HepG2 (cell line): Measurements from ENCODE around the gene ESPNL. TPM values are rescaled to one million over a fixed set of nuclear protein-coding genes. Genes with fewer than 3 reads are reported as not detected.
A peak's percentile ranks its signal among the peaks of the same experiment; 100 is the strongest.

Experiments used
- ATAC-seq: fragments of 200-7000 bp; cut with Tn5 transposase; 3 replicates; pipeline ENCODE4 v1.9.1; 2020; ENCODE audit warnings: mild to moderate bottlenecking, moderate library complexity
- BruUV-seq: library from RNA; stranded (reverse); fragments of 400-500 nt; replicated peaks from 2 replicates; lab custom pipeline; 2021; lab: Mats Ljungman, UMichigan
- CTCF ChIA-PET: fragments of 300-600 bp; formaldehyde crosslinking; extraction: SDS; loops from one replicate; lab custom pipeline; 2021; ENCODE audit warnings: low total read pairs, inconsistent platforms, low intra/inter-chr PET ratio; lab: Yijun Ruan, JAX
- POLR2A ChIA-PET: fragments of 350-600 bp; sonication (Branson Sonifier 250); formaldehyde crosslinking; loops from one replicate; lab custom pipeline; 2020; ENCODE audit warnings: antibody characterized with exemption, inconsistent platforms; lab: Yijun Ruan, JAX
- DNase-seq: peaks from one replicate; pipeline ENCODE4 v3.0.0-alpha.2; 2015; ENCODE audit warnings: low spot score
- FAIRE-seq: peaks from 3 replicates; lab custom pipeline; 2011; peaks lifted over from hg19 to GRCh38; lab: Jason Lieb, UNC
- H2AFZ ChIP-seq: one replicate; pipeline ENCODE4 v1.6.1; 2011; ENCODE audit warnings: low read length, inconsistent platforms
- H3K27ac ChIP-seq: fragments of 300-600 bp; 3 replicates; pipeline ENCODE4 v1.8.0; 2011; ENCODE audit warnings: mixed run types, mild to moderate bottlenecking, mixed read lengths, low read length, inconsistent platforms; ENCODE audit not compliant: insufficient read depth; ENCODE audit errors: extremely low read length
- H3K27me3 ChIP-seq, 2 experiments: fragments of 200-600 bp in 1 of 2; 2 replicates in 1 of 2; 3 replicates in 1 of 2; pipeline versions ENCODE4 v1.6.0 to v1.8.0; 2011; ENCODE audit warnings: low read length in 2 of 2, mild to moderate bottlenecking in 2 of 2, moderate library complexity in 2 of 2, inconsistent platforms in 1 of 2; ENCODE audit not compliant: insufficient read depth in 2 of 2, control insufficient read depth in 1 of 2
- H3K36me3 ChIP-seq, 2 experiments: fragments of 200-600 bp in 1 of 2; replicated peaks in 1 of 2; 2 replicates in 1 of 2; 3 replicates in 1 of 2; pipeline versions ENCODE4 v1.5.1 to v1.8.0; 2011; ENCODE audit warnings: low read length in 2 of 2, inconsistent platforms in 1 of 2; ENCODE audit not compliant: insufficient read depth in 2 of 2, control insufficient read depth in 1 of 2
- H3K4me1 ChIP-seq: 2 replicates; pipeline ENCODE4 v1.5.1; 2012; ENCODE audit warnings: low read length, inconsistent platforms; ENCODE audit not compliant: insufficient read depth
- H3K4me2 ChIP-seq: 2 replicates; pipeline ENCODE4 v1.6.0; 2011; ENCODE audit warnings: low read depth, low read length, inconsistent platforms
- H3K4me3 ChIP-seq, 3 experiments: fragments of 200-600 bp in 1 of 3; sonication (generic), shearing (Covaris generic) in 1 of 3; replicated peaks in 1 of 3; 2 replicates each; pipeline ENCODE4 v1.5.1; 2011 to 2016; ENCODE audit warnings: low read length in 3 of 3, inconsistent platforms in 2 of 3, low read depth in 2 of 3, mild to moderate bottlenecking in 2 of 3, control low read depth in 1 of 3, mixed read lengths in 1 of 3; ENCODE audit not compliant: insufficient read depth in 1 of 3
- H3K79me2 ChIP-seq: one replicate; pipeline ENCODE4 v1.6.1; 2011; ENCODE audit warnings: low read length, inconsistent platforms; ENCODE audit not compliant: insufficient read depth
- H3K9ac ChIP-seq: 2 replicates; pipeline ENCODE4 v1.6.0; 2011; ENCODE audit warnings: mild to moderate bottlenecking, low read depth, low read length, inconsistent platforms; ENCODE audit not compliant: insufficient read depth
- H3K9me3 ChIP-seq: 2 replicates; pipeline ENCODE4 v1.5.1; 2012; ENCODE audit warnings: mild to moderate bottlenecking, low read length
- H4K20me1 ChIP-seq: 2 replicates; pipeline ENCODE4 v1.6.0; 2011; ENCODE audit warnings: inconsistent platforms, mild to moderate bottlenecking, low read length, moderate library complexity; ENCODE audit not compliant: insufficient read depth
- ATF7-NPFF ChIP-seq: sonication (generic); formaldehyde crosslinking; IDR thresholded peaks from 2 replicates; pipeline ENCODE4 v1.8.1; 2023; ENCODE audit warnings: mild to moderate bottlenecking, low read depth, missing genetic modification reagents, moderate library complexity
- CBFB ChIP-seq: sonication (generic); formaldehyde crosslinking; IDR thresholded peaks from 2 replicates; pipeline ENCODE4 v1.4.0; 2020; ENCODE audit warnings: missing genetic modification reagents
- FOSL1 ChIP-seq: sonication (generic); formaldehyde crosslinking; IDR thresholded peaks from 2 replicates; pipeline ENCODE4 v1.9.0; 2021; ENCODE audit warnings: missing genetic modification reagents, borderline replicate concordance
- HNF1B ChIP-seq: sonication (generic); formaldehyde crosslinking; IDR thresholded peaks from 2 replicates; pipeline ENCODE4 v1.5.1; 2020; ENCODE audit warnings: mild to moderate bottlenecking, moderate library complexity, missing genetic modification reagents
- MAF1 ChIP-seq: sonication (generic); formaldehyde crosslinking; IDR thresholded peaks from 2 replicates; pipeline ENCODE4 v1.5.0; 2020; ENCODE audit warnings: missing genetic modification reagents, borderline replicate concordance
- MAZ ChIP-seq, 2 experiments: sonication (generic) in 1 of 2; formaldehyde crosslinking in 1 of 2; IDR thresholded peaks; 2 replicates each; pipeline versions ENCODE4 v1.5.0 to v1.6.1; 2012 to 2020; ENCODE audit warnings: low read depth in 2 of 2, mild to moderate bottlenecking in 2 of 2, borderline replicate concordance in 1 of 2, improper control_type of control experiment in 1 of 2, low read length in 1 of 2, missing genetic modification reagents in 1 of 2, moderate library complexity in 1 of 2
- TBX2 ChIP-seq: sonication (generic); formaldehyde crosslinking; IDR thresholded peaks from 2 replicates; pipeline ENCODE4 v1.5.0; 2020; ENCODE audit warnings: missing genetic modification reagents, mild to moderate bottlenecking, borderline replicate concordance
- UBTF ChIP-seq: sonication (generic); formaldehyde crosslinking; IDR thresholded peaks from 2 replicates; pipeline ENCODE4 v1.4.0; 2020; ENCODE audit warnings: mild to moderate bottlenecking, missing genetic modification reagents
- ZFX ChIP-seq: sonication (generic); formaldehyde crosslinking; IDR thresholded peaks from 2 replicates; pipeline ENCODE4 v1.4.0; 2020; ENCODE audit warnings: mild to moderate bottlenecking, low read depth, missing genetic modification reagents, moderate library complexity
- ZNF225 ChIP-seq: sonication (generic); formaldehyde crosslinking; IDR thresholded peaks from 2 replicates; pipeline ENCODE4 v1.4.0; 2020; ENCODE audit warnings: mild to moderate bottlenecking, missing genetic modification reagents
- ZNF274 ChIP-seq: sonication (generic); formaldehyde crosslinking; IDR thresholded peaks from 2 replicates; pipeline ENCODE4 v1.5.1; 2020; ENCODE audit warnings: mild to moderate bottlenecking, missing genetic modification reagents
- ZNF383 ChIP-seq: sonication (generic); formaldehyde crosslinking; IDR thresholded peaks from 2 replicates; pipeline ENCODE4 v1.4.0; 2020; ENCODE audit warnings: missing genetic modification reagents, mild to moderate bottlenecking, borderline replicate concordance
- ZNF546 ChIP-seq: sonication (generic); formaldehyde crosslinking; conservative IDR thresholded peaks from 2 replicates; pipeline ENCODE4 v1.8.1; 2023; ENCODE audit warnings: mild to moderate bottlenecking, missing genetic modification reagents
- ZNF607 ChIP-seq: sonication (generic); formaldehyde crosslinking; IDR thresholded peaks from 2 replicates; pipeline ENCODE4 v1.5.1; 2020; ENCODE audit warnings: missing genetic modification reagents, mild to moderate bottlenecking, borderline replicate concordance
- ZNF768 ChIP-seq: sonication (generic); formaldehyde crosslinking; IDR thresholded peaks from 2 replicates; pipeline ENCODE4 v1.4.0; 2020; ENCODE audit warnings: missing genetic modification reagents
- ZNF788 ChIP-seq: sonication (generic); formaldehyde crosslinking; IDR thresholded peaks from 2 replicates; pipeline ENCODE4 v1.5.0; 2020; ENCODE audit warnings: mild to moderate bottlenecking, missing genetic modification reagents, borderline replicate concordance
- WGBS: methylation state at CpG from one replicate; pipeline ENCODE4 v1.1.6; 2017; ENCODE audit warnings: low lambda C conversion rate; 5-methylcytosine and 5-hydroxymethylcytosine counted together
- in situ Hi-C: cut with HindIII; loops from 2 replicates; pipeline ENCODE4 v1.10.0; 2017; ENCODE audit warnings: low pct_unique_long_range_greater_than_20kb; ENCODE audit not compliant: extremely low pct_ligation_motif_present
- intact Hi-C: fragments of 100-400 bp; cut with micrococcal nuclease; formaldehyde crosslinking; loops from one replicate; pipeline ENCODE4 v1.10.0; 2022; ENCODE audit not compliant: unreplicated experiment
- polyA plus RNA-seq, 8 experiments: library from polyadenylated mRNA; depleted of rRNA in 3 of 8; stranded (reverse) in 7 of 8; unstranded in 1 of 8; fragments of >200 nt; fragmentation: Illumina TruSeq in 4 of 8; extraction: Trizol in 4 of 8; gene quantifications; 2 replicates each; pipeline versions ENCODE4 v1.2.1 to v1.2.3, GENCODE V29; 2011 to 2016; ENCODE audit warnings: low read depth in 4 of 8, missing spikeins in 1 of 8, mixed read lengths in 1 of 8; ENCODE audit not compliant: insufficient read depth in 1 of 8
- total RNA-seq, 5 experiments: library from RNA; depleted of rRNA; stranded (reverse); fragments of >200 nt; fragmentation: Illumina TruSeq; extraction: Trizol; gene quantifications; 2 replicates each; pipeline ENCODE4 v1.2.3, GENCODE V29; 2016; ENCODE audit warnings: low read depth in 1 of 5
- TF ChIP-seq, protein P1 (sequence below): sonication (generic); formaldehyde crosslinking; IDR thresholded peaks from 2 replicates; pipeline ENCODE4 v1.5.1; 2020; ENCODE audit warnings: missing genetic modification reagents, mild to moderate bottlenecking, borderline replicate concordance

ESPNL gene
- total and polyA plus RNA-seq, 2 of the 13 experiments (the other 11 are each of a cell fraction or from before 2014, with no cell fraction given): 0.45 to 0.80 TPM

DNA sequence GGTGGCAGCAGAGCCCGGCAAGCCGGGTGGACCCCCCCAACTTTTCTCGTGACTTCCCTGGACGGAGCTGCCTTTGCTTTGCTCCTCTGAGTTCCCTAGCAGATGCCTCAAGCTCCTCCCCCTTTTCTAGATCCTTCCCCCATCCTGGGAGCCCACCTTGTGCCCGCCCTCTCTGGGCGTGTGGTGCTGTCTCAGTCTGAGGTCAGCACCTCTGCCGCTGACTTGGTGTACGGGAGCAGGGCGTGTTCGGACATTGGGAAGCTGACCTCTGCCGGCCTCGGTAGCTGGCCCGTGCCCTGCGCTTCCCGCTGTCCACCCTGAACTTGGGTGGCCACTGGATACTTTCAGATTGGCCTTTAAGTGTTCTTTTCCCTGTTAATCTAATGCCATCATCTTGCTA is 19.6 kb upstream of the ESPNL start:
- Histone ChIP-seq H3K9ac (no peak overlapping the region), H2AFZ (no peak overlapping the region), H3K27me3 (no peaks in the 10 kb centered on the region), H4K20me1 (no peaks in the 10 kb centered on the region), H3K36me3 (peaks cover 24 to 39% of the 10 kb centered on the region in 2 experiments), H3K4me2 (no peak overlapping the region), H3K79me2 (peaks cover 8% of the 10 kb centered on the region), H3K4me3 (no peak overlapping the region), H3K9me3 (peaks cover 7% of the 10 kb centered on the region; the same call in 1 of the 2 replicates), H3K27ac (peak overlapping the region; percentile 52), H3K4me1 (peaks cover 51% of the 10 kb centered on the region)
- ATAC-seq: no peak
- 97% methylated on average over 15 of the region's 15 CpGs for WGBS
- no peak for FAIRE-seq
- in situ Hi-C loops (no loop called here), intact Hi-C loops (no loop called here)
- DNase-seq: no peak
- BruUV-seq: no TSS peak
- ChIA-PET CTCF (no interaction called here), POLR2A (interaction anchor here (1.5 kb wide), 1 partner anchor 19 kb away, joined by 12 read pairs; the partner anchor contains the start of gene SCLY)
- TF ChIP-seq UBTF (CRISPR knock-in tag): 0 out of 2 replicates have a peak, but pooled peaks have one; percentile 43
- peak; percentile 88 for TF ChIP-seq ZNF274 (CRISPR knock-in tag)
- TF ChIP-seq ZNF383 (CRISPR knock-in tag): 0 out of 2 replicates have a peak, but pooled peaks have one; percentile 11
- TF ChIP-seq ZNF225: peak; percentile 49; the same call in 1 of the 2 replicates
- 0 out of 2 replicates have a peak, but pooled peaks have one; percentile 30 for TF ChIP-seq TBX2 (CRISPR knock-in tag)
- TF ChIP-seq ZFX (CRISPR knock-in tag): 0 out of 2 replicates have a peak, but pooled peaks have one; percentile 12
- TF ChIP-seq MAF1 (CRISPR knock-in tag): 0 out of 2 replicates have a peak, but pooled peaks have one; percentile 41
- TF ChIP-seq ZNF768 (CRISPR knock-in tag): peak; percentile 30; the same call in 1 of the 2 replicates
- peak; percentile 75; the same call in 1 of the 2 replicates for TF ChIP-seq HNF1B
- TF ChIP-seq CBFB (CRISPR knock-in tag): no peak
- TF ChIP-seq ZNF546 (CRISPR knock-in tag): no peak
- TF ChIP-seq, protein P1, sequence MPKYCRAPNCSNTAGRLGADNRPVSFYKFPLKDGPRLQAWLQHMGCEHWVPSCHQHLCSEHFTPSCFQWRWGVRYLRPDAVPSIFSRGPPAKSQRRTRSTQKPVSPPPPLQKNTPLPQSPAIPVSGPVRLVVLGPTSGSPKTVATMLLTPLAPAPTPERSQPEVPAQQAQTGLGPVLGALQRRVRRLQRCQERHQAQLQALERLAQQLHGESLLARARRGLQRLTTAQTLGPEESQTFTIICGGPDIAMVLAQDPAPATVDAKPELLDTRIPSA (CRISPR knock-in tag): no peak
- 0 out of 2 replicates have a peak, but pooled peaks have one; percentile 4 for TF ChIP-seq ZNF607 (CRISPR knock-in tag)
- no peak for TF ChIP-seq MAZ (IDR thresholded peaks at IDR 0.05; ENCODE audit: borderline replicate concordance, low read depth, low read length)
- TF ChIP-seq MAZ (CRISPR knock-in tag; IDR thresholded peaks at IDR 0.05; ENCODE audit: low read depth): 0 out of 2 replicates have a peak, but pooled peaks have one; percentile 38
- peak; percentile 52; the same call in 1 of the 2 replicates for TF ChIP-seq ATF7-NPFF (CRISPR knock-in tag)
- 0 out of 2 replicates have a peak, but pooled peaks have one; percentile 57 for TF ChIP-seq ZNF788 (CRISPR knock-in tag)
- TF ChIP-seq FOSL1 (CRISPR knock-in tag): no peak
